ENCODE results near the gene SHMT1.

DNA sequence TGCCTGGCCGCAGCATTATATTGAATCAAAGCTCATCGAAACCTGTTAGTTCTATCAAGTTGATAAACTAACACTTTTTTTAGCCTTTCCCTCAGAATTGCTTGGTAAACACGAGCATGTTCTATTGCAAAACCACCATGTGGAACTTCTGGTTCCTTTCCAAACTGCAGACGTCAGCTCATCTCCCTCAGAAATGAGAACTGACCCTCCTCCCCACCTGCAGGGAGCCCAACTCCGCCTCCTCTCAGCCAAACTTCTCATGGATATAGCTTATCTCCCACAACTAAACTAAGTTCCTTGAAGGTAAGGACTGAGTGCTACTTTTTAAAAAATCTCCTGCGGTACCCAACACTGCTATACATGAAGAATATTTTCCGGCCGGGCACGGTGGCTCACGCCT, 6.7 kb downstream of the SHMT1 start:
- no peak for TF ChIP-seq CTCF (IDR thresholded peaks at IDR 0.05)
- TF ChIP-seq POLR2AphosphoS5 (IDR thresholded peaks at IDR 0.05): no peak

Data from esophagus muscularis mucosa (tissue), 3 donors.